Kidney epithelial cell (primary cell): ENCODE measurements around the gene DLG1. TPM values are rescaled to one million over a fixed set of nuclear protein-coding genes. Genes with fewer than 3 reads are reported as not detected.
"Not testable (repeated sequence)": the region's sequence is repeated elsewhere in the genome, so short reads cannot be mapped to it uniquely, and the experiment has no call there.

Source experiments
- DNase-seq: peaks from one replicate; pipeline ENCODE4 v3.0.0-alpha.2; 2010; ENCODE audit warnings: low read depth
- H3K27me3 ChIP-seq: 2 replicates; pipeline ENCODE4 v1.6.0; 2011; ENCODE audit warnings: low read length; ENCODE audit not compliant: control insufficient read depth, insufficient read depth
- H3K36me3 ChIP-seq: 2 replicates; pipeline ENCODE4 v1.5.1; 2011; ENCODE audit warnings: low read length; ENCODE audit not compliant: control insufficient read depth, insufficient read depth
- H3K4me3 ChIP-seq: 2 replicates; pipeline ENCODE4 v1.5.1; 2011; ENCODE audit warnings: low read depth, mild to moderate bottlenecking, control low read depth, low read length
- CTCF ChIP-seq: IDR thresholded peaks from 2 replicates; pipeline ENCODE4 v1.5.1; 2011; ENCODE audit warnings: mild to moderate bottlenecking, moderate library complexity, low read length, control low read depth, inconsistent platforms; ENCODE audit not compliant: insufficient read depth, poor library complexity, severe bottlenecking
- total RNA-seq: library from RNA; depleted of rRNA; stranded (reverse); fragments of >200 nt; gene quantifications from 2 replicates; pipeline ENCODE4 v1.2.3, GENCODE V29; 2015

DLG1 gene
- total RNA-seq, 1 donor from 2014 or later: 127 TPM

- Histone ChIP-seq H3K27me3 (no peaks in the 10 kb centered on the region), H3K36me3 (no peaks in the 10 kb centered on the region), H3K4me3 (no peak overlapping the region)
- no peak for TF ChIP-seq CTCF
- no peak for DNase-seq
Measured at GRCh38 chr3:197216914-197217313, 81.5 kb downstream of the DLG1 start.

- TF ChIP-seq CTCF: no peak
- DNase-seq: no peak
- Histone ChIP-seq H3K36me3 (no peaks in the 10 kb centered on the region), H3K4me3 (no peak overlapping the region), H3K27me3 (no peaks in the 10 kb centered on the region)
Measured at GRCh38 chr3:197216169-197216860, 82.1 kb downstream of the DLG1 start.

- no peak overlapping the region for H3K4me3 ChIP-seq
- no peaks in the 10 kb centered on the region for H3K36me3 ChIP-seq
- TF ChIP-seq CTCF: no peak
- no peaks in the 10 kb centered on the region for H3K27me3 ChIP-seq
- DNase-seq: no peak
Measured at GRCh38 chr3:197212290-197212689, 86.1 kb downstream of the DLG1 start.

GRCh38 chr3:197211698-197212097 is 86.7 kb downstream of the DLG1 start:
- H3K4me3 ChIP-seq: not testable (repeated sequence)

GRCh38 chr3:197209366-197210260 is 88.8 kb downstream of the DLG1 start:
- H3K4me3 ChIP-seq: no peak overlapping the region
- no peaks in the 10 kb centered on the region for H3K27me3 ChIP-seq
- no peak for TF ChIP-seq CTCF
- no peak for DNase-seq
- no peaks in the 10 kb centered on the region for H3K36me3 ChIP-seq

More at GRCh38 chr3:197211698-197212097, 86.7 kb downstream of the DLG1 start:
- not testable (repeated sequence) for DNase-seq, H3K27me3 ChIP-seq, H3K36me3 ChIP-seq

- DNase-seq: no peak
- Histone ChIP-seq H3K4me3 (no peak overlapping the region), H3K27me3 (no peaks in the 10 kb centered on the region), H3K36me3 (no peaks in the 10 kb centered on the region)
- TF ChIP-seq CTCF: no peak
Measured at GRCh38 chr3:197206913-197207312, 91.5 kb downstream of the DLG1 start.
